IMR-90 (cell line): ENCODE measurements around the gene MYBPH. TPM values are rescaled to one million over a fixed set of nuclear protein-coding genes. Genes with fewer than 3 reads are reported as not detected.

Experiments used
- ATAC-seq: fragments of 200-7000 bp; cut with Tn5 transposase; 2 replicates; pipeline ENCODE4 v1.9.1; 2020; ENCODE audit warnings: low read depth, mild to moderate bottlenecking, moderate library complexity
- BruUV-seq: library from RNA; stranded (reverse); fragments of 400-500 nt; replicated peaks from 2 replicates; lab custom pipeline; 2021; lab: Mats Ljungman, UMichigan
- CTCF ChIA-PET: fragments of 300-600 bp; formaldehyde crosslinking; extraction: SDS; loops from one replicate; lab custom pipeline; 2021; ENCODE audit warnings: antibody characterized with exemption; lab: Yijun Ruan, JAX
- POLR2A ChIA-PET: fragments of 300-600 bp; sonication (Branson Sonifier 250); formaldehyde crosslinking; loops from one replicate; lab custom pipeline; 2022; ENCODE audit warnings: antibody characterized with exemption; ENCODE audit not compliant: unreplicated experiment; lab: Charles Lee
- DNase-seq: peaks from one replicate; pipeline ENCODE4 v3.0.0; 2013
- H2AFZ ChIP-seq: replicated peaks from 2 replicates; pipeline ENCODE3; 2013; ENCODE audit warnings: low read length, mild to moderate bottlenecking; ENCODE audit not compliant: poor library complexity
- H2AK5ac ChIP-seq: 2 replicates; pipeline ENCODE4 v1.6.1; 2013; ENCODE audit warnings: low read depth, low read length, inconsistent platforms
- H2AK9ac ChIP-seq: replicated peaks from 2 replicates; pipeline ENCODE3; 2013; ENCODE audit warnings: mild to moderate bottlenecking, low read depth, low read length, moderate library complexity; ENCODE audit not compliant: poor library complexity
- H2BK120ac ChIP-seq: 2 replicates; pipeline ENCODE4 v1.6.1; 2013; ENCODE audit warnings: low read depth, low read length, inconsistent platforms
- H2BK15ac ChIP-seq: 3 replicates; pipeline ENCODE4 v1.6.1; 2013; ENCODE audit warnings: low read depth, low read length, inconsistent platforms
- H2BK20ac ChIP-seq: 2 replicates; pipeline ENCODE4 v1.6.1; 2013; ENCODE audit warnings: low read depth, mild to moderate bottlenecking, inconsistent platforms, low read length, moderate library complexity
- H2BK5ac ChIP-seq: 2 replicates; pipeline ENCODE4 v1.6.1; 2013; ENCODE audit warnings: mild to moderate bottlenecking, low read depth, low read length, inconsistent platforms; ENCODE audit not compliant: poor library complexity, severe bottlenecking
- H3K14ac ChIP-seq: replicated peaks from 2 replicates; pipeline ENCODE4 v1.6.1; 2013; ENCODE audit warnings: low read depth, low read length, inconsistent platforms
- H3K18ac ChIP-seq: 2 replicates; pipeline ENCODE4 v1.6.1; 2013; ENCODE audit warnings: low read depth, low read length, control low read depth
- H3K23ac ChIP-seq: 2 replicates; pipeline ENCODE4 v1.6.1; 2013; ENCODE audit warnings: low read depth, low read length, inconsistent platforms
- H3K27ac ChIP-seq: 2 replicates; pipeline ENCODE4 v1.5.1; 2013; ENCODE audit warnings: mild to moderate bottlenecking, control low read depth, low read length; ENCODE audit not compliant: insufficient read depth
- H3K27me3 ChIP-seq: 2 replicates; pipeline ENCODE4 v1.6.1; 2013; ENCODE audit warnings: low read length; ENCODE audit not compliant: control insufficient read depth, insufficient read depth
- H3K36me3 ChIP-seq: 2 replicates; pipeline ENCODE4 v1.6.1; 2013; ENCODE audit warnings: low read length, mixed read lengths; ENCODE audit not compliant: control insufficient read depth, insufficient read depth
- H3K4ac ChIP-seq: 2 replicates; pipeline ENCODE4 v1.6.1; 2013; ENCODE audit warnings: low read depth, low read length, inconsistent platforms
- H3K4me1 ChIP-seq: 2 replicates; pipeline ENCODE4 v1.6.1; 2013; ENCODE audit warnings: low read length, mixed read lengths; ENCODE audit not compliant: control insufficient read depth, insufficient read depth
- H3K4me2 ChIP-seq: 2 replicates; pipeline ENCODE4 v1.6.1; 2013; ENCODE audit warnings: low read depth, mild to moderate bottlenecking, control low read depth, low read length, moderate library complexity
- H3K4me3 ChIP-seq: 2 replicates; pipeline ENCODE4 v1.5.1; 2013; ENCODE audit warnings: low read depth, mild to moderate bottlenecking, control low read depth, low read length, moderate library complexity; ENCODE audit not compliant: insufficient read depth
- H3K56ac ChIP-seq: 2 replicates; pipeline ENCODE4 v1.6.1; 2013; ENCODE audit warnings: low read length, inconsistent platforms; ENCODE audit not compliant: insufficient read depth; ENCODE audit errors: extremely low read depth
- H3K79me1 ChIP-seq, 2 experiments: 2 replicates each; pipeline ENCODE4 v1.6.1; 2013; ENCODE audit warnings: low read length in 2 of 2, inconsistent platforms in 1 of 2, low read depth in 1 of 2
- H3K9ac ChIP-seq: 2 replicates; pipeline ENCODE4 v1.6.1; 2013; ENCODE audit warnings: low read depth, low read length, control low read depth
- H3K9me1 ChIP-seq: 2 replicates; pipeline ENCODE4 v1.6.1; 2013; ENCODE audit warnings: low read length, inconsistent platforms; ENCODE audit not compliant: insufficient read depth
- H3K9me3 ChIP-seq: 2 replicates; pipeline ENCODE4 v1.6.1; 2013; ENCODE audit warnings: low read length; ENCODE audit not compliant: control insufficient read depth, insufficient read depth
- H4K20me1 ChIP-seq: 2 replicates; pipeline ENCODE4 v1.6.1; 2013; ENCODE audit warnings: low read length, inconsistent platforms; ENCODE audit not compliant: insufficient read depth
- H4K5ac ChIP-seq: 2 replicates; pipeline ENCODE4 v1.6.1; 2013; ENCODE audit warnings: mild to moderate bottlenecking, low read depth, low read length, control low read depth
- H4K8ac ChIP-seq, 2 experiments: 2 replicates each; pipeline ENCODE4 v1.6.1; 2013; ENCODE audit warnings: low read depth in 2 of 2, low read length in 2 of 2, control low read depth in 1 of 2, inconsistent platforms in 1 of 2
- H4K91ac ChIP-seq: 2 replicates; pipeline ENCODE4 v1.6.1; 2013; ENCODE audit warnings: low read depth, low read length, inconsistent platforms; ENCODE audit not compliant: insufficient read depth
- CEBPB ChIP-seq: IDR thresholded peaks from 2 replicates; pipeline ENCODE4 v1.6.1; 2012; ENCODE audit warnings: low read depth, low read length, improper control_type of control experiment
- CHD1 ChIP-seq: IDR thresholded peaks from 2 replicates; pipeline ENCODE4 v1.6.1; 2012; ENCODE audit warnings: low read depth, low read length, improper control_type of control experiment
- NFE2L2 ChIP-seq: fragments of 150-350 bp; IDR thresholded peaks from 2 replicates; pipeline ENCODE4 v1.6.1; 2016; ENCODE audit warnings: low read depth, mild to moderate bottlenecking, low read length
- POLR2A ChIP-seq: IDR thresholded peaks from 2 replicates; pipeline ENCODE4 v1.6.1; 2012; ENCODE audit warnings: mild to moderate bottlenecking, low read depth, low read length
- RCOR1 ChIP-seq: IDR thresholded peaks from 2 replicates; pipeline ENCODE4 v1.6.1; 2012; ENCODE audit warnings: mild to moderate bottlenecking, low read length, improper control_type of control experiment; ENCODE audit not compliant: insufficient replicate concordance
- WGBS, 2 experiments: methylation state at CpG; one replicate each; pipeline versions ENCODE4 v1.1.5 to v1.1.7; 2013; ENCODE audit warnings: missing lambda C conversion rate in 2 of 2; ENCODE audit not compliant: insufficient read length in 1 of 2; ENCODE audit errors: extremely low coverage in 2 of 2; 5-methylcytosine and 5-hydroxymethylcytosine counted together
- dilution Hi-C: fragments of 300-500 bp; cut with HindIII; formaldehyde crosslinking; loops from one replicate; pipeline ENCODE4 v1.14.3; 2018; ENCODE audit warnings: low sequenced_read_pairs; ENCODE audit not compliant: unreplicated experiment
- in situ Hi-C: fragments of 300-500 bp; cut with MboI; formaldehyde crosslinking; loops from 3 replicates; pipeline ENCODE4 v1.14.3; 2019; ENCODE audit warnings: low sequenced_read_pairs, inconsistent platforms, mixed read lengths
- intact Hi-C: fragments of 100-400 bp; cut with micrococcal nuclease; formaldehyde crosslinking; loops from 2 replicates; pipeline ENCODE4 v1.10.0; 2022
- polyA plus RNA-seq, 3 experiments: library from polyadenylated mRNA; depleted of rRNA; stranded (reverse); fragments of >200 nt; gene quantifications; 2 replicates each; pipeline ENCODE4 v1.2.3, GENCODE V29; 2012; ENCODE audit warnings: low replicate concordance in 1 of 3
- total RNA-seq: library from RNA; depleted of rRNA; stranded (reverse); fragments of >200 nt; gene quantifications from 2 replicates; pipeline ENCODE4 v1.2.3, GENCODE V29; 2012
- TF ChIP-seq, protein P1 (sequence below): fragments of 150-350 bp; IDR thresholded peaks from 2 replicates; pipeline ENCODE4 v1.6.1; 2016; ENCODE audit warnings: low read depth, mild to moderate bottlenecking, low read length, moderate library complexity, borderline replicate concordance
- TF ChIP-seq, protein P2 (sequence below): conservative IDR thresholded peaks from 2 replicates; pipeline ENCODE4 v1.5.1; 2012; ENCODE audit warnings: mild to moderate bottlenecking, low read depth, low read length, improper control_type of control experiment

Gene MYBPH
- total and polyA plus RNA-seq, 2 of the 4 experiments (the other 2 are of a cell fraction): not detected

DNA sequence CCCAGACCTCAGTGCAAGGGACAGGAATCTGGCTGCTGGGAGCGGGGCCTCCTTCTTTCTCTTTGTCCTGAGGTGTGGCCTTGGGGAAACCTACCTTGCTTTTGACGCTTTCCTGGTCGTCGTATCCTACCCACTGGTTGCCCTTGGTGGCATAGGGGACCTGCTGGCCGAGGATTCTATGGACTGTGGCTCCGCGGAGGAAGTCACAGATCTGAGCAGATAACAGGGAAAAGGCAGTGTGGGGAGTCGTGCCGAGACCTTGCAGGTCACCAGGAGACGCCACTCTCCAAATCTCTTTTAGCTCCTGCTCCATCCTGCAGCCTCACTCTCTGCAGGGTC is 4.0 kb upstream of the MYBPH start:
- H3K14ac ChIP-seq: no peak overlapping the region
- no peak overlapping the region for H3K4me3 ChIP-seq
- H4K91ac ChIP-seq: no peak overlapping the region
- ATAC-seq (no peak), DNase-seq (no peak)
- no peak overlapping the region for H4K5ac ChIP-seq
- no peaks in the 10 kb centered on the region for H4K20me1 ChIP-seq
- no peak overlapping the region for H3K4ac ChIP-seq
- H3K56ac ChIP-seq: no peak overlapping the region
- H2BK15ac ChIP-seq: no peak overlapping the region
- H4K8ac ChIP-seq: no peak overlapping the region
- CTCF ChIA-PET: interaction anchor here (2.0 kb wide), 1 partner anchor 62 kb away, joined by 4 read pairs; no protein-coding TSS in a partner anchor
- whole genome bisulfite sequencing, 2 experiments: 100% methylated on average over 1 of the region's 10 CpGs; no CpG with 5 or more reads in 1 of the 2 experiments
- H2AK9ac ChIP-seq: no peak overlapping the region
- peaks cover 15% of the 10 kb centered on the region; the same call in 1 of the 2 replicates for H3K9me1 ChIP-seq
- intact Hi-C loops (no loop called here), in situ Hi-C loops (no loop called here), dilution Hi-C loops (no loop called here)
- no peaks in the 10 kb centered on the region for H3K79me1 ChIP-seq
- no TSS peak for BruUV-seq
- no peak overlapping the region for H2BK20ac ChIP-seq
- H2AK5ac ChIP-seq: 0 out of 2 replicates have a peak overlapping the region, but pooled peaks have one; percentile 18
- no peak overlapping the region for H3K18ac ChIP-seq
- H3K27me3 ChIP-seq: no peaks in the 10 kb centered on the region; the same call in 1 of the 2 replicates
- H3K4me1 ChIP-seq: peaks cover 22% of the 10 kb centered on the region
- H3K9me3 ChIP-seq: no peaks in the 10 kb centered on the region
- no peak overlapping the region for H2BK5ac ChIP-seq
- H3K4me2 ChIP-seq: no peak overlapping the region
- H2BK120ac ChIP-seq: no peak overlapping the region
- POLR2A ChIA-PET: no interaction called here
- H2AFZ ChIP-seq: no peak overlapping the region
- H3K23ac ChIP-seq: no peak overlapping the region
- no peaks in the 10 kb centered on the region for H3K36me3 ChIP-seq
- TF ChIP-seq, protein P1, sequence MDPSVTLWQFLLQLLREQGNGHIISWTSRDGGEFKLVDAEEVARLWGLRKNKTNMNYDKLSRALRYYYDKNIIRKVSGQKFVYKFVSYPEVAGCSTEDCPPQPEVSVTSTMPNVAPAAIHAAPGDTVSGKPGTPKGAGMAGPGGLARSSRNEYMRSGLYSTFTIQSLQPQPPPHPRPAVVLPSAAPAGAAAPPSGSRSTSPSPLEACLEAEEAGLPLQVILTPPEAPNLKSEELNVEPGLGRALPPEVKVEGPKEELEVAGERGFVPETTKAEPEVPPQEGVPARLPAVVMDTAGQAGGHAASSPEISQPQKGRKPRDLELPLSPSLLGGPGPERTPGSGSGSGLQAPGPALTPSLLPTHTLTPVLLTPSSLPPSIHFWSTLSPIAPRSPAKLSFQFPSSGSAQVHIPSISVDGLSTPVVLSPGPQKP: no peak
- no peak for TF ChIP-seq CHD1
- TF ChIP-seq POLR2A: no peak
- TF ChIP-seq, protein P2, sequence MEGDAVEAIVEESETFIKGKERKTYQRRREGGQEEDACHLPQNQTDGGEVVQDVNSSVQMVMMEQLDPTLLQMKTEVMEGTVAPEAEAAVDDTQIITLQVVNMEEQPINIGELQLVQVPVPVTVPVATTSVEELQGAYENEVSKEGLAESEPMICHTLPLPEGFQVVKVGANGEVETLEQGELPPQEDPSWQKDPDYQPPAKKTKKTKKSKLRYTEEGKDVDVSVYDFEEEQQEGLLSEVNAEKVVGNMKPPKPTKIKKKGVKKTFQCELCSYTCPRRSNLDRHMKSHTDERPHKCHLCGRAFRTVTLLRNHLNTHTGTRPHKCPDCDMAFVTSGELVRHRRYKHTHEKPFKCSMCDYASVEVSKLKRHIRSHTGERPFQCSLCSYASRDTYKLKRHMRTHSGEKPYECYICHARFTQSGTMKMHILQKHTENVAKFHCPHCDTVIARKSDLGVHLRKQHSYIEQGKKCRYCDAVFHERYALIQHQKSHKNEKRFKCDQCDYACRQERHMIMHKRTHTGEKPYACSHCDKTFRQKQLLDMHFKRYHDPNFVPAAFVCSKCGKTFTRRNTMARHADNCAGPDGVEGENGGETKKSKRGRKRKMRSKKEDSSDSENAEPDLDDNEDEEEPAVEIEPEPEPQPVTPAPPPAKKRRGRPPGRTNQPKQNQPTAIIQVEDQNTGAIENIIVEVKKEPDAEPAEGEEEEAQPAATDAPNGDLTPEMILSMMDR: no peak
- no peak for TF ChIP-seq CEBPB
- TF ChIP-seq RCOR1: no peak
- TF ChIP-seq NFE2L2: no peak
- no peak overlapping the region for H3K27ac ChIP-seq
- H3K9ac ChIP-seq: no peak overlapping the region
